ENCODE data around the gene CPS1.

DNA sequence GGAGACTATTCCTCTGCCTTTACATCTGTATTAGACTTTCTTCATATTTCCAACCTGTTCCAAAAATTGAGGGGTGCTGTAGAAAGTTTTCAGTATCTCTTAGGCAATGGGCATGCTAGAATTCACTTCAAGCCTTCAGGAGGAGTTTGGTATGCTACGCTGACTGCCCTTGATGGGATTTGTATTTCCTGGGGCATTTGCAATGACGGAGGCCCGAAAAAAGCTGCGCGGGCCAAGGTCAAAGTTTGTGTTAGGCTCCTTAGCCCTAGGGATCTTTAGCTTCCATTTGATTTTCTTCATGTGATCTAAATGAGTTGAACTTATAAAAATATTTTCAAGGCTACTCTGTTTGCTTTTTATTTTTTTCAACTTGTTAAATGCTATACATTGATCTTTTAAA, 5.1 kb downstream of the CPS1 start:
- TF ChIP-seq, protein P1, sequence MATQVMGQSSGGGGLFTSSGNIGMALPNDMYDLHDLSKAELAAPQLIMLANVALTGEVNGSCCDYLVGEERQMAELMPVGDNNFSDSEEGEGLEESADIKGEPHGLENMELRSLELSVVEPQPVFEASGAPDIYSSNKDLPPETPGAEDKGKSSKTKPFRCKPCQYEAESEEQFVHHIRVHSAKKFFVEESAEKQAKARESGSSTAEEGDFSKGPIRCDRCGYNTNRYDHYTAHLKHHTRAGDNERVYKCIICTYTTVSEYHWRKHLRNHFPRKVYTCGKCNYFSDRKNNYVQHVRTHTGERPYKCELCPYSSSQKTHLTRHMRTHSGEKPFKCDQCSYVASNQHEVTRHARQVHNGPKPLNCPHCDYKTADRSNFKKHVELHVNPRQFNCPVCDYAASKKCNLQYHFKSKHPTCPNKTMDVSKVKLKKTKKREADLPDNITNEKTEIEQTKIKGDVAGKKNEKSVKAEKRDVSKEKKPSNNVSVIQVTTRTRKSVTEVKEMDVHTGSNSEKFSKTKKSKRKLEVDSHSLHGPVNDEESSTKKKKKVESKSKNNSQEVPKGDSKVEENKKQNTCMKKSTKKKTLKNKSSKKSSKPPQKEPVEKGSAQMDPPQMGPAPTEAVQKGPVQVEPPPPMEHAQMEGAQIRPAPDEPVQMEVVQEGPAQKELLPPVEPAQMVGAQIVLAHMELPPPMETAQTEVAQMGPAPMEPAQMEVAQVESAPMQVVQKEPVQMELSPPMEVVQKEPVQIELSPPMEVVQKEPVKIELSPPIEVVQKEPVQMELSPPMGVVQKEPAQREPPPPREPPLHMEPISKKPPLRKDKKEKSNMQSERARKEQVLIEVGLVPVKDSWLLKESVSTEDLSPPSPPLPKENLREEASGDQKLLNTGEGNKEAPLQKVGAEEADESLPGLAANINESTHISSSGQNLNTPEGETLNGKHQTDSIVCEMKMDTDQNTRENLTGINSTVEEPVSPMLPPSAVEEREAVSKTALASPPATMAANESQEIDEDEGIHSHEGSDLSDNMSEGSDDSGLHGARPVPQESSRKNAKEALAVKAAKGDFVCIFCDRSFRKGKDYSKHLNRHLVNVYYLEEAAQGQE (IDR thresholded peaks at IDR 0.05; ENCODE audit: low read depth): no peak
- no peak for TF ChIP-seq TCF12 (IDR thresholded peaks at IDR 0.05; ENCODE audit: low read depth)
- no peak for TF ChIP-seq TAF1 (IDR thresholded peaks at IDR 0.05; ENCODE audit: low read depth)
- TF ChIP-seq CREB1 (IDR thresholded peaks at IDR 0.05; ENCODE audit: low read depth): no peak
- TF ChIP-seq EGR1 (IDR thresholded peaks at IDR 0.05): no peak
- TF ChIP-seq, protein P2, sequence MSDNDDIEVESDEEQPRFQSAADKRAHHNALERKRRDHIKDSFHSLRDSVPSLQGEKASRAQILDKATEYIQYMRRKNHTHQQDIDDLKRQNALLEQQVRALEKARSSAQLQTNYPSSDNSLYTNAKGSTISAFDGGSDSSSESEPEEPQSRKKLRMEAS (IDR thresholded peaks at IDR 0.05): no peak
- no peak for TF ChIP-seq ZBTB7A (IDR thresholded peaks at IDR 0.05; ENCODE audit: low read depth)
- TF ChIP-seq RAD21 (IDR thresholded peaks at IDR 0.05; ENCODE audit: low read depth): no peak
- no peak for TF ChIP-seq EP300 (IDR thresholded peaks at IDR 0.05; ENCODE audit: borderline replicate concordance)
- TF ChIP-seq NFIC (IDR thresholded peaks at IDR 0.05): no peak
- TF ChIP-seq, protein P3, sequence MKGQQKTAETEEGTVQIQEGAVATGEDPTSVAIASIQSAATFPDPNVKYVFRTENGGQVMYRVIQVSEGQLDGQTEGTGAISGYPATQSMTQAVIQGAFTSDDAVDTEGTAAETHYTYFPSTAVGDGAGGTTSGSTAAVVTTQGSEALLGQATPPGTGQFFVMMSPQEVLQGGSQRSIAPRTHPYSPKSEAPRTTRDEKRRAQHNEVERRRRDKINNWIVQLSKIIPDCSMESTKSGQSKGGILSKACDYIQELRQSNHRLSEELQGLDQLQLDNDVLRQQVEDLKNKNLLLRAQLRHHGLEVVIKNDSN (IDR thresholded peaks at IDR 0.05): no peak
- TF ChIP-seq FOXM1 (IDR thresholded peaks at IDR 0.05; ENCODE audit: borderline replicate concordance, low read depth): no peak
